ENCODE data around the gene CREM. TPM values are rescaled to one million over a fixed set of nuclear protein-coding genes. Genes with fewer than 3 reads are reported as not detected.
A peak's percentile ranks its signal among the peaks of the same experiment; 100 is the strongest.
"Not testable (repeated sequence)": the region's sequence is repeated elsewhere in the genome, so short reads cannot be mapped to it uniquely, and the experiment has no call there.

The CREM gene
- total RNA-seq, 1 donor from 2014 or later, result 55.2 TPM

DNA sequence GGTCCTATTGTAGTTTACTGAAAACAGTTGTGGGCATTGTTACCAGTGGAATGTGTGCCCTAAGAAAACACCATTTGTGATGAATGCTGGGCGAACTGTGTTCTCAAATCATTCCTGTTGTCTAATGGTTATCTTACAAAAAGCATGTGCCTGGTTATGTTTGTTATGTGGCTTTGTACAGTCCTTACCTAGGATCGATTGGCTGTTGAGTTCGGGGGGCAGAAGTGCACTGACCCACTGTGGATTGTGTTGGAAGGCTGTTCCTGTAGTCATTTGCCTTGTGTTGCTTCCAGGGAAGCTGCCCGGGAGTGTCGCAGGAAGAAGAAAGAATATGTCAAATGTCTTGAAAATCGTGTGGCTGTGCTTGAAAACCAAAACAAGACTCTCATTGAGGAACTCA, 84.3 kb downstream of the CREM start:
- DNase-seq (no peak), ATAC-seq (ENCODE audit: poor library complexity) (no peak)
- intact Hi-C loops (cut with DNase I), result no loop called here

DNA sequence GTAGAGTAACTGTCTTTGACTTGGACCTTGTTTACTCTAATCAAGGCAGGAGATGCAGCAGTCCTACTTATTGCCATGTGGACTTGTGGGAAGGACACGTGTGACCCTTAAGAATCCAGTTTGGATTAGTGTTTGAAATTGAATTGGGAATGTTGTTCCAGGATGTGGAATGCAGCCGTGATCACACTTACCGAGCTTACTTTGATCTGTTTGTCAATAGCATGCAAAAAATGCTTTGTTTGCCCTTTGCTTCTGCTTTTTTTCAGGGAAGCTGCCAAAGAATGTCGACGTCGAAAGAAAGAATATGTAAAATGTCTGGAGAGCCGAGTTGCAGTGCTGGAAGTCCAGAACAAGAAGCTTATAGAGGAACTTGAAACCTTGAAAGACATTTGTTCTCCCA, 84.7 kb downstream of the CREM start:
- no peak for ATAC-seq (ENCODE audit: poor library complexity)
- DNase-seq, result no peak
- intact Hi-C loops (cut with DNase I), result no loop called here

DNA sequence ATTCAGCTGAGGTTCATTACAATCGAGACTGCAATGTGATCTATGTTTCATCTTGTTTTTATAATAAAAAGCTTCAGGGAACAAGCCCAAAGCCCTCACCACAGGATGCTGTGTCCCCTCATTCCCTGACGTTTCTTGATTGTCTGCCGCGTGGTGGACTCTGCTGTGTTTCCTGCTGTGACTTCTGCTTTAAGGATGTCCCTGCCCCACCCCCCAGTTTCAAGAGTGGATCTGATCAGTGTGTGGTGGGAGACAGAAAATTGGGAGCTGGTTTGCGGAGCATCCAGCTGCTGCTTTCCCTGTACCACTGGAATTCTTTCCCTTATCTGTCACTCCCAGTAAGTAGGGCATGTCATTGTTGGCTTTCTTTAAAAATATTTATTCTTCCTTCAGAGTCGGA, 86.2 kb downstream of the CREM start:
- no peak for ATAC-seq (ENCODE audit: poor library complexity)
- intact Hi-C loops (cut with DNase I), result no loop called here
- DNase-seq, result no peak

DNA sequence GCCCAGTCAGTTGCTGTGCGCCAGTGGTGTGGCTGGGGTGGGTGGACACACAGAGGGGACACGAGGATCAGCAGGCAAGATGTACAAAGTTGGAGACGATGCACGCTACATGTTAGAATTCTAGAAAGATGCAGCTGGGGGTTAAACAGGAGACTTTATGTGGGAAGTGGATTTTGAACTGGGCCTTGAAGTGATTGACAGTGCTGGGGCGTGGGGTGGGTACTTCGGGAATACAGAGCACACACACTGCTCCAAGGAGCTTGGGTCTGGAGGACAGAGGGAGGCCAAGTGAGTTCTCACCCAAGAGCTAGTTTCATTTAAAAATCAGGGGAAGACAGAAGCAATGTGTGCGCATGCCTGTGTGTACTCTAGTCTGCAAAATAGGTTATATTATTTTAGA, 87.1 kb downstream of the CREM start:
- intact Hi-C loops (cut with DNase I), result no loop called here
- ATAC-seq (ENCODE audit: poor library complexity) (no peak), DNase-seq (no peak)

DNA sequence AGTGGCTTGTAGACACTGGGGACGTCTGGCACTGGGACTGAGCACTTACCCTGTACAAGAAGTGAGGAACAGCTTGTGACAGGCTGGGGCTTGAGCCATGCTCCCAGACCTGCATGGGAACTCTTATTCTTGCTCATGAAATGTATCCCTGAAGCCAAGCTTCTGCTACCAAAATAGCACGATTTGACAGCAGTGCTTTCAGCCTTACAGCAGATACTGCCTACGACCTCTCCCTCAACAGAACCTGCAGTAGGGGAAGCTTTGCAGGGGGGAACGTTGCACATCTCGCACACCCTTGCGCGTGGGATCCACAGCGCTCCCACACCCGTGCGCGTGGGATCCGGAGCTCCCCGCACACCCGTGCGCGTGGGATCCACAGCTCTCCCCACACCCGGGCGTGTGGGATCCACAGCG, 88.0 kb downstream of the CREM start:
- peak; percentile 54 for DNase-seq

DNA sequence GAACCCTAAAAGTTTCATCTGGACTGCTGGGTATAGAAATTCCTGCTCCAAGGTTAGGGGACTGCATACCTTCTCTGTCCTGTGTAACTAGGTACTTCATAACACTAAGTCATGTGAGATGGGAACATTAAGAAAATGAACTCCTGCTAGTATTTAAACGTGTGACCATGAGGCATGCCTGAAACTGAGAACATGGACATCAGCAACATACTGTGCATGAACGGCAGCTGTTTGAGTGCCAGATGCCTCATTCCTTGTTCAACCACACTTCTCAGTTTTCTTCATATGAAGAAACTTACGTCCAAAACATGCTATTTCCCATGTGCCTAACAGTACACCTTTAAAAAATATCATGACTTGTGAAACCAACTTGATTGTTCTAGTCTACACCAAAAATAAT, 88.5 kb downstream of the CREM start:
- ATAC-seq (ENCODE audit: poor library complexity), result no peak
- intact Hi-C loops (cut with DNase I), result no loop called here
- DNase-seq, result no peak

More for the DNA sequence above, 88.0 kb downstream of the CREM start:
- intact Hi-C loops (cut with DNase I), result no loop called here
- peak; percentile 65 for ATAC-seq (ENCODE audit: poor library complexity)

DNA sequence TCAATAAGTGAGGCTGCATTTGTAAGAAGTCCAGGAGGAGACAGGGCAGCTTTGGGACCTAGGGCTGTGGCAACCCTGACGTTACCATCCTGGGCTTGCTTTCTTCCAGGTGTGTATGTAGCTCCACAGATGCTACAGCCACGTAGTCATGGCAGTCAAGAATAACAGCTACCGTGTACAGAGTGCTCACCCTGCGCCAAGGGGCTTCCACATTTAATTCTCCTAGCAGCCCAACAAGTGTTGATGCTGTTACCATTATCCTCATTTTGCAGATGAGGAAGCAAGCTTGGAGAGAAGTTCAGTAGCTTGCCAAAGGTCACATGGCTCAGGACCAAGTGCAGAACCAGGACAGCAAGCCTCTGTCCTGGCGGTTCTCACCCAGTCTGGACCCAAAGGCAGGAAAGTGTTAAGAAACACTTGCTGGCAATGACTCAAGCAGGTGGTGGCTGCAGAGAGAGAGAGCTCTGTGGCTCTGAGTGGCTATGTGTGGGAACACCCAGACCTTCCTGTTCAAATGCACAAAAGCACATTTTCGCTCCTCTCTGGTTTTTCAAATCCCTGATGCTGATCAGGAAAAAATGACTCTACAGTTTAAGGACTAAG, 89.8 kb downstream of the CREM start:
- intact Hi-C loops (cut with DNase I), result loop anchor here (2.0 kb wide), 1 partner anchor 90 kb away; the partner anchor contains the start of gene CREM
- DNase-seq, result peak; percentile 53
- peak; percentile 61 for ATAC-seq (ENCODE audit: poor library complexity)

DNA sequence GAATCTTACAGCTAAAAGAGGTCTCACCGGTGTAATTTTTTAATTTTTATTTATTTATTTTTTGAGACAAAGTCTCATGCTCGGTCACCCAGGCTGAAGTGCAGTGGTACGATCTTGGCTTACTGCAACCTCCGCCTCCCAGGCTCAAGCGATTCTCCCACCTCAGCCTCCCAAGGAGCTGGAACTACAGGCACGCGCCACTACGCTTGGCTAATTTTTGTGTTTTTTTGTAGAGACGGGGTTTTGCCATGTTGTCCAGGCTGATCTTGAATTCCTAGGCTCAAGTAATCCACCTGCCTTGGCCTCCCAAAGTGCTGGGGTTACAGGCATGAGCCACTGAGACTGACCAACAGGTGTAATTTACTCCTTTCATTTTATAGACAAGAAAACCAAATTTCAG, 90.3 kb downstream of the CREM start:
- ATAC-seq (ENCODE audit: poor library complexity); DNase-seq: not testable (repeated sequence)
- intact Hi-C loops (cut with DNase I), result loop anchor here (2.0 kb wide), 1 partner anchor 90 kb away; the partner anchor contains the start of gene CREM

DNA sequence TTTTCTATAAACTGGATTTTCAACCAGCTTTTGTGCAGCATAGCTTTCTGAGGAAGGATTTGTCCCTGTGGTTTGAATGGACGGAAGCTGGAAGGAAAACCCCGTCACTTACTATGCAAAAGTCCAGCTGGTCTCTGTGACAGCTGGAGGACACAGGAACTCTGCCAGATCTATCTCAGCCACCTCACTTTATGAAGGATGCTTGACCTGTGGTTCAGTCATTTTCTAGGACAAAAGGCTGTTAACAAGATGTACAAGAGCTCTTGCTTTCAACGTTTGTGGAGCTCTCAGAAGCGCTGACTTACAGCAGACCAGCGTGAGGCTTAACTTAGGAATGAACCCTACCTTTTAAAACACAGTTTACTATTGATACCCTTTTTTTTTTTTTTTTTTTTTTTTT, 90.8 kb downstream of the CREM start:
- DNase-seq (no peak), ATAC-seq (ENCODE audit: poor library complexity) (peak; percentile 58)
- intact Hi-C loops (cut with DNase I), result loop anchor here (2.0 kb wide), 1 partner anchor 91 kb away; the partner anchor contains the start of gene CREM

DNA sequence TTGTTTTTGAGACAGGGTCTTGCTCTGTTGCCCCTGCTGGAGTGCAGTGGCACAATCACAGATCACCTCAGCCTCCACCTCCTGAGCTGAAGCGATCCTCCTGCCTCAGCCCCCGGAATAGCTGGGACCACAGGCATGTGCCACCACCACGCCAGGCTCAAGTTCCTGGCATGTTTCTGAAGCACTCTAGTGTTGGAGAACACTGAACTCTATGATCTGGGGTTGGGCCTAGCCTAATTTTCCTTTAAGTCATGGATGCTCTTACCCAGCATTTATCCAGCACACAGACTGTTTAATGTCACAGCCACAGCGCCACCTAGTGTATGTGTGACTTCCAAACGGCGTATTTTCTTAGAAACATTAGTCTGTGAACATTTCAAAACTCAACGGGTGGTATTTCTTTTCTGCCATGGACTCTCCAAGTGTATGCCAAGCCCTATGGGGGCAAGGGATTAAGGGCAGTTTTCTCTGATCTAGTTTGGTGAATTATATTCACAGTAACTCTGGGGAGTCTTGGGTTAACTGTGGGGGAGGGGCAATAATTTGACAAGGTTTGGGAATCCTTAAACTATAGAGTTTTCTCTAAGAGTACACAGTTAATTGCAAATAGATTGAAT, 91.8 kb downstream of the CREM start:
- ATAC-seq (ENCODE audit: poor library complexity) (peak; percentile 69), DNase-seq (peak; percentile 83)
- intact Hi-C loops (cut with DNase I), result loop anchor here (1.0 kb wide), 1 partner anchor 98 kb away; no protein-coding TSS in a partner anchor

DNA sequence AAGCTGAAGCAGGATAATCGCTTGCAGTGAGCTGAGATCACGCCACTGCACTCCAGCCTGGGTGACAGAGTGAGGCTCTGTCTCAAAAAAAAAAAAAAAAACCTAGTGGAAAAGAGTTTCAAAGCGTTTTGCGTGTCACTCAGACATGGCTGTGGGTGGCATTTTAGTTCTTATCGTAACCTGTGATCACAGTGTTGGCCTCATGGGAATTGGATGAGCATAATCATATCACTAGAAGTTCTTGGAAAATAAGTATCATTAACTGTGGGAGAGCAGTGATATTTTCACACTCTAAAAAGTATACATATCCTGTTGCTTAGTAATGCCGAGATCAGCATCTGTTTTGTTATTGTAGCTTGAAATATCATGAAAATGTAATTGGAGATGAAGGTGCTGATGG, 92.6 kb downstream of the CREM start:
- intact Hi-C loops (cut with DNase I), result no loop called here
- ATAC-seq (ENCODE audit: poor library complexity) (no peak), DNase-seq (no peak)

DNA sequence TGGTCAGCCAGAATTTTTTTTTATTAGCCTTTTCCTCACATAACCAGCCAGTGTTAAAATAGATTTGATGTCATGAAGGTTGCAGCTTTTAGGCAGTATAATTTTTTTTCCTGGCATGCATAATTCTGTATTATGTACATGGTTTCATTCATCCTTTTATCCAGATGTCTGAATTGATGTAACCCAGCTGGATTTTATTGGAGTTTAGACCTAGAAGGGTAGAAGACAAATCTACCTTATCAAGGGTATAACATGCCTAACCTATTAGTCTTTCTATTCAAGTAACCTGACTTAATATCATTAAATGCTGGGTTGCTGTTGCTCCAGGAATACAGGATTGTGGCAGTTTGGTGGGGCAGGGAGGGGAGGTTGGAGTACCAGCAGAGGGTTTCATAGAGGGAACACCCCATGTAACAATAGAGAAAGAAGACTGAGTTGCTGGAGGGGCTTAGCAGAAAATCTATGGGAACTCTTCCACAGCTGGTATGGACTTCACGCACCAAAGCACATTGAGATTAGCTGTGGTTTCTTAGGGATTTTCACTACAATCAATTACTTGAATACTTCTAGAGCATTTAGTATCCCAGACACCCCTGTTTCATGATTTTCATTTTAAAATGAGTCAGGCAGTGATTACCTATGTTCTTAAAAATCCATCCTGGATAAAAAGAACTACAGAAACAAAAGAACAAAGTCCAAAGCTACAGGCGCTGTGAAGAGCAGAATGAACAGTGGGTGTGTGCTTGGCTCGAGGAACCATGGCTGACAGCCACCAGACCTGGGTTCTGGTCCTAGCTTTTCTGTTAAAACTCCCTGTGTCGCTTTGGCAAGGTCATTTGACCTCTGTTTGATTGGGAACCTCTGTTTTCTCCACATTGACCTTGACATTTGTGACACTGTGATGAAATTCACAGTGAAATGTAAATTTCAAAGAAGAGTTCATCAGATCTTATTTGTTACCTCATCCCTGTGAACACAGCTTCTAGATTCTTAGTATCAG, 93.5 kb downstream of the CREM start:
- intact Hi-C loops (cut with DNase I), result no loop called here
- no peak for ATAC-seq (ENCODE audit: poor library complexity)
- DNase-seq, result no peak

DNA sequence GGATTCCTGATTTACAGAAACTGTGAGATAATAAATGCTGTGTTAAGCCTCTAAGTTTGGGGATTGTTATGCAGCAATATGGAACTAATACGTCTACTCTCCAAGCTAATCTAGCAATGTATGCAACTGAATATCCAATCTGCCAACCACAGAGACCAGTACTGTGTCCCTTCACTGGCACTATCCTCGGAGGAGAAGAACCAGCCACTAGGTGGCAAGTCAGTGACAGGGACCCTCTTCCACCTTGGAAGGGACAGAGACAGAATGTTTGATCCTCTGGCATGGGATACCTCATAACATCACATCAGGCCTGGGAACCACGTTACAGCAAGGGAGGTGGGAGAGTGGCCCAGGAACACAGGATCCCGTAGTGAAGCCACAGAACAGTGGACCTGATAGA, 96.4 kb downstream of the CREM start:
- no peak for DNase-seq
- intact Hi-C loops (cut with DNase I), result no loop called here
- no peak for ATAC-seq (ENCODE audit: poor library complexity)

DNA sequence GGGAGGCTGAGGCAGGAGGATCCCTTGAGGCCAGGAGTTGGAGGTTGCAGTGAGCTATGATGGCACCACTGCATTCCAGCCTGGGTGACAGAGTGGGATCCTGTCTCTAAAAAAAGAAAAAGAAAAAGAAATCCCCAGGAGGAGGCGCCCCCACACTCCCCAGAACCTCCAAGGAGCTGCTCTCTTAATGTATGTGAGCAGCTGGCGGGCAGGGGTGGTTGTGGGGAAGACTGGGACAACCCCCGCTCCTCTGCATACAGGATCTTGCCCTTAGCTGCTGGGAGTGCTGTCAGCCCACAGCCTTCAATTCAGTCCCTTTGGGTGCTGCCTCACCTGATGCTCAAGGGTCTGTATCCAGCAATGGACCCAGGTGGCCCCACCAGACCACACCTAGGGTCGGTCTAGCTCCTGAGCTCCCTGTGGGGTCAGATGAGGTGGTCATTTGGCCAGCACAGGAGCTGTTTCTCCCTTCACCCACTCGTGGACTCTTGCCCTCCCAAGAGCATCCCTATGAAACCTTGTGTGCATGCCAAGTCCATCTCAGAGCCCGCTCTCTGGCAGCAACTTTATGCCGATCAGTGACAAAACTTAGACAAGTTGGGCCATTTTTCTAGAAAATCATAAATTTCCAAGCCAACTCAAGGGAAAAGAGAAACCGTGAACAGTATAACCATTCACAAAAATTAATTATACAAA, 97.5 kb downstream of the CREM start:
- DNase-seq, result no peak
- no peak for ATAC-seq (ENCODE audit: poor library complexity)
- intact Hi-C loops (cut with DNase I), result no loop called here

DNA sequence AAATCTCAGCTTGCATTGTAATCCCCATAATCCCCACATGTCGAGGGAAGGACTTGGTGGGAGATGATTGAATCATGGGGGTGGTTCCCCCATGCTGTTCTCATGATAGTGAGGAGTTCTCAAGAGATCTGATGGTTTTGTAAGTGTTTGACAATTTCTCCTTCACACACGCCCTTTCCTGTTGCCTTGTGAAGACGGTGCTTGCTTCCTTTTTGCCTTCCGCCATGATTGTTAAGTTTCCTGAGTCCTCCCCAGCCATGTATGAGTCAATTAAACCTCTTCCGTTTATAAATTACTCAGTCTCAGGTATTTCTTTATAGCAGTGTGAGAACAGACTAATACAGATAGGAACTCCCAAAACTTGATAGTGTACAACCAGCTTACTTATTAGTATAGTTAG, 98.6 kb downstream of the CREM start:
- no peak for ATAC-seq (ENCODE audit: poor library complexity)

DNA sequence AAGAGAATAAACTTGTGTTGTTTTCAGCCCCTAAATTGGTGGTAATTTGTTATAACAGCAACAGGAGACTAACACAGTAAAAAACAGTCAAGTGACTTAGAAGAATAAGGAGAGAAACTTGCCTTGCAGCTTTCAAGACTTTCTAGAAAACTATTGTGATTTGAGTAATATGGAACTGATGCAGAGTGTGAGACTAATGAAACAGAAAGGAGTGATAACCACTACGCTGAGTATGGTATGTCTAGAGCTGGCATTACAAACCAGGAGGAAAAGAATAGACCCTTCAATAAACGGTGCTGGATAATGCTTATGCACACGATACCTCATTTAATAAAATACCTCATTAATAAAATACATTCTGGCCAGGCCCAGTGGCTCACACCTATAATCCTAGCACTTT, 99.9 kb downstream of the CREM start:
- intact Hi-C loops (cut with DNase I), result no loop called here
- ATAC-seq (ENCODE audit: poor library complexity) (no peak), DNase-seq (no peak)

More for the DNA sequence above, 98.6 kb downstream of the CREM start:
- intact Hi-C loops (cut with DNase I), result no loop called here
- DNase-seq, result no peak

DNA sequence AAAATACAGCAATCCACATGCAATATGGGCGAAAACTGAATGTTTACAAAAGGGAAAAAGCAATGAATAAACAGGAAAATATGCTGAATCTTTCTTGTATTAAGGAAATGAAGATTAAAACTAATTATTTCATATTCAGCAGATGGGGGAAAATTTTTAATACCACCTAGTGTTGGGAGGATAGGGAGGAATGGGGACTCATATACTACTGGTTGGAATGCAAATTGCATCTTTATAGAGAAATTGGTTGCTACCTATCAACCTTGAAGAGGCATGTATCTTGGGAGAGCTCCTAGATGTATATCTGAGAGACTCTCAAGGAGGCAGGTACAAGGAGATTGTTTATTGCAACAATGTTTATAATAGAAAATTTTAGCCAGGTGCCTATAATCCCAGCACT, 101.4 kb downstream of the CREM start:
- no peak for ATAC-seq (ENCODE audit: poor library complexity)
- no peak for DNase-seq
- intact Hi-C loops (cut with DNase I), result no loop called here

DNA sequence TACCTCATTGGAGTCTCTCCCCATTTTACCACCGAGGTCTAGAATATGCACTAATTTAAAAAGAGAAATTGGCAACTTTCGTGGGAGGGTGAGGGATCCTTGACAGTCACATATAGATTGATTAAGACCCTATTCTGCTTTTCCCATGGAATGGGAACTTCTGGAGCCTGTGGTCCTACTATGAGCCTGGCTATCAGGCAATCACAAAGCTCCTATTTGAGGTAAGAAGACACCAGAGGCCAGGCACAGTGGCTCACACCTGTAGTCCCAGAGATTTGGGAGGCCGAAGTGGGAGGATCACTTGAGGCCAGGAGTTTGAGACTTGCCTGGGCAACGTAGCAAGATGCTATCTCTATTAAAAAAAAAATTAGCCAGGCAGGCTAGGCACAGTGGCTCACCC, 105.0 kb downstream of the CREM start:
- no peak for ATAC-seq (ENCODE audit: poor library complexity)
- no peak for DNase-seq
- intact Hi-C loops (cut with DNase I), result loop anchor here (10.0 kb wide), 1 partner anchor 363 kb away; no protein-coding TSS in a partner anchor

DNA sequence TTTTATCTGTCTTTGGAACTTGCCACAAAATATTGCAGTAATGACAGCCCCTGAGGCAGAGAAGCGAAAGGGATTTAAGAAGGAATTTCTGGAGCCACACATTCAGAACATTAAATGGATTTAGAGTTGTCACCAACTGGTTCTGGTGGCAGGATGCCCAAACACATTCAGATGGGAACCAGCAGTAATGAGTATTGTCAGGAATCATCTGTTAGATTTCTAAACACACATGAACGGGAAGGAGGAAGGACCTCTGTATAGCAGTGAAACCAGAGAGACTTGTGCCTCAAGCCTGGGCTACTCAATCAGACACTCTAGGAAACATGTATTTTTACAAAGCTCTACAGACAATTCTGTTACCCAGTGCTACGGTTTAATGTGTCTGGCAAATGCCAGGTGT, 105.9 kb downstream of the CREM start:
- ATAC-seq (ENCODE audit: poor library complexity) (no peak), DNase-seq (no peak)
- intact Hi-C loops (cut with DNase I), result loop anchor here (10.0 kb wide), 1 partner anchor 362 kb away; no protein-coding TSS in a partner anchor

All from Right ventricle myocardium superior (tissue), 1 donor.